ENCODE results near the gene B3GNT8.
"Not testable (repeated sequence)": the region's sequence is repeated elsewhere in the genome, so short reads cannot be mapped to it uniquely, and the experiment has no call there.

The B3GNT8 gene

GRCh38 chr19:41398050-41398418 lies 29.1 kb downstream of the B3GNT8 start:
- DNase-seq (ENCODE audit: low read depth, low spot score): no peak
- Histone ChIP-seq H3K36me3 (ENCODE audit: insufficient read depth, insufficient read length, low read length) (peaks cover 8% of the 10 kb centered on the region), H3K27me3 (ENCODE audit: insufficient read depth, insufficient read length) (no peaks in the 10 kb centered on the region), H3K9ac (ENCODE audit: insufficient read length, low read depth) (peak overlapping the region; percentile 84), H3K9me3 (ENCODE audit: insufficient read depth, low read length) (no peaks in the 10 kb centered on the region), H3K4me3 (ENCODE audit: insufficient read length, low read depth) (peak overlapping the region; percentile 86), H3K4me1 (ENCODE audit: insufficient read depth, insufficient read length) (no peaks in the 10 kb centered on the region)
- TF ChIP-seq ZNF274 (IDR thresholded peaks at IDR 0.05; ENCODE audit: low read depth, low read length) (no peak), YY1 (IDR thresholded peaks at IDR 0.05; ENCODE audit: insufficient read depth, insufficient read length) (no peak), SUZ12 (IDR thresholded peaks at IDR 0.05; ENCODE audit: extremely low read depth, insufficient read depth, insufficient read length) (no peak)

GRCh38 chr19:41397086-41398049 lies 29.8 kb downstream of the B3GNT8 start, which contains the start of the genes BCKDHA and EXOSC5:
TSS of gene BCKDHA (plus strand) at chr19:41397818. CDS start at chr19:41397828, 10 bp downstream.
TSS of gene EXOSC5 (minus strand) at chr19:41397359. CDS start at chr19:41397328, 31 bp downstream.
- peaks cover 13% of the 10 kb centered on the region for H3K36me3 ChIP-seq (ENCODE audit: insufficient read depth, insufficient read length, low read length)
- DNase-seq (ENCODE audit: low read depth, low spot score): peak; percentile 97
- peak within 1 kb of the TSS; percentile 84 for H3K9ac ChIP-seq (ENCODE audit: insufficient read length, low read depth)
- no peaks in the 10 kb centered on the region for H3K27me3 ChIP-seq (ENCODE audit: insufficient read depth, insufficient read length)
- H3K4me3 ChIP-seq (ENCODE audit: insufficient read length, low read depth): peak within 1 kb of the TSS; percentile 86
- TF ChIP-seq SUZ12 (IDR thresholded peaks at IDR 0.05; ENCODE audit: extremely low read depth, insufficient read depth, insufficient read length): no peak
- TF ChIP-seq YY1 (IDR thresholded peaks at IDR 0.05; ENCODE audit: insufficient read depth, insufficient read length): peak; percentile 64
- no peaks in the 10 kb centered on the region for H3K4me1 ChIP-seq (ENCODE audit: insufficient read depth, insufficient read length)
- H3K9me3 ChIP-seq (ENCODE audit: insufficient read depth, low read length): no peaks in the 10 kb centered on the region

DNA sequence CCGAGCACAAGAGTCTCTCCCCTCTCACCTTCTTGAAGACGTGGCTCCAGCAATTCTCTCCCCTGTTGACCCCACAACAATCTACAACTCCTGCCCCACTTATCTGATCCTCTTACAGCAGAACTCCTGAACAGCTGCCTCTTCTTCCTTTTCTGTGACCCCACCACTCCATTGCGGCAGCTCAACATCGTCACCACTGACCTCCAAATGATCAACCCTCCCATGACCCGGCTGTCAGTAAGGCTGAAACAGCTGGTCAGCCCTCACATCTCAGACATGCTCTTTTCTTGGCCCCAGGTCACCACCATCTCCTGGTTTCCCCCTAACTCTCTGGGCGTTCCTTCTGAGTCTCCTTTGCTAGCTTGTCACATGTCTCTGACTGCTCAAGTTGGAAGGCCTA lies 31.8 kb downstream of the B3GNT8 start:
- Histone ChIP-seq H3K4me3 (ENCODE audit: insufficient read length, low read depth) (no peak overlapping the region), H3K27me3 (ENCODE audit: insufficient read depth, insufficient read length) (no peaks in the 10 kb centered on the region), H3K4me1 (ENCODE audit: insufficient read depth, insufficient read length) (no peaks in the 10 kb centered on the region), H3K36me3 (ENCODE audit: insufficient read depth, insufficient read length, low read length) (peaks cover 30% of the 10 kb centered on the region), H3K9me3 (ENCODE audit: insufficient read depth, low read length) (no peaks in the 10 kb centered on the region), H3K9ac (ENCODE audit: insufficient read length, low read depth) (no peak overlapping the region)
- no peak for DNase-seq (ENCODE audit: low read depth, low spot score)
- TF ChIP-seq YY1 (IDR thresholded peaks at IDR 0.05; ENCODE audit: insufficient read depth, insufficient read length): no peak
- no peak for TF ChIP-seq SUZ12 (IDR thresholded peaks at IDR 0.05; ENCODE audit: extremely low read depth, insufficient read depth, insufficient read length)
- TF ChIP-seq ZNF274 (IDR thresholded peaks at IDR 0.05; ENCODE audit: low read depth, low read length): no peak

- Histone ChIP-seq H3K4me1 (ENCODE audit: insufficient read depth, insufficient read length) (no peaks in the 10 kb centered on the region), H3K27me3 (ENCODE audit: insufficient read depth, insufficient read length) (no peaks in the 10 kb centered on the region), H3K9me3 (ENCODE audit: insufficient read depth, low read length) (no peaks in the 10 kb centered on the region), H3K36me3 (ENCODE audit: insufficient read depth, insufficient read length, low read length) (peaks cover 43% of the 10 kb centered on the region), H3K4me3 (ENCODE audit: insufficient read length, low read depth) (no peak overlapping the region), H3K9ac (ENCODE audit: insufficient read length, low read depth) (no peak overlapping the region)
- TF ChIP-seq ZNF274 (IDR thresholded peaks at IDR 0.05; ENCODE audit: low read depth, low read length) (no peak), SUZ12 (IDR thresholded peaks at IDR 0.05; ENCODE audit: extremely low read depth, insufficient read depth, insufficient read length) (no peak), YY1 (IDR thresholded peaks at IDR 0.05; ENCODE audit: insufficient read depth, insufficient read length) (no peak)
- no peak for DNase-seq (ENCODE audit: low read depth, low spot score)
Observed at GRCh38 chr19:41392775-41393174, 34.4 kb downstream of the B3GNT8 start.

DNA sequence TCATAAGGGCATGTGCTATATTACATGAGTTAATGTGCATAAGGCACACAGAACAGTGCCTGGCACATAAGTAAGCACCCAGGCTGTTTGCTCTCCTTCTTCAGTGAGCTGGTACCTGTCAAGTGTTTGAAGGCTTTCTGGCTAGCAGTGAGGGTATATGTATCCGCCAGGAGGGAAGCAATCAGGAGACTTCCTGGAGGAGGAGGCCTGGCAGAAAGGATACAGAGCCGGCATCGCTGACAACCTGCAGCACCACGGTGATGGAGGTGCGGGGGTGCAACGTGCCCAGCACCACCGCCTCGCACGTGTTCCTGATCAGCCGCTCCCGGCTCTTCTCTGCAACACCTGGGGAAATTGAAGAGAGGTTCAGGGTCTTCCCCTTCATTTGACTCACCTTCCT lies 35.6 kb downstream of the B3GNT8 start:
- DNase-seq (ENCODE audit: low read depth, low spot score): no peak
- no peak overlapping the region for H3K4me3 ChIP-seq (ENCODE audit: insufficient read length, low read depth)
- H3K36me3 ChIP-seq (ENCODE audit: insufficient read depth, insufficient read length, low read length): peaks cover 52% of the 10 kb centered on the region
- TF ChIP-seq YY1 (IDR thresholded peaks at IDR 0.05; ENCODE audit: insufficient read depth, insufficient read length) (no peak), SUZ12 (IDR thresholded peaks at IDR 0.05; ENCODE audit: extremely low read depth, insufficient read depth, insufficient read length) (no peak), ZNF274 (IDR thresholded peaks at IDR 0.05; ENCODE audit: low read depth, low read length) (no peak)
- no peaks in the 10 kb centered on the region for H3K27me3 ChIP-seq (ENCODE audit: insufficient read depth, insufficient read length)
- no peaks in the 10 kb centered on the region for H3K4me1 ChIP-seq (ENCODE audit: insufficient read depth, insufficient read length)
- H3K9ac ChIP-seq (ENCODE audit: insufficient read length, low read depth): no peak overlapping the region
- H3K9me3 ChIP-seq (ENCODE audit: insufficient read depth, low read length): no peaks in the 10 kb centered on the region

DNA sequence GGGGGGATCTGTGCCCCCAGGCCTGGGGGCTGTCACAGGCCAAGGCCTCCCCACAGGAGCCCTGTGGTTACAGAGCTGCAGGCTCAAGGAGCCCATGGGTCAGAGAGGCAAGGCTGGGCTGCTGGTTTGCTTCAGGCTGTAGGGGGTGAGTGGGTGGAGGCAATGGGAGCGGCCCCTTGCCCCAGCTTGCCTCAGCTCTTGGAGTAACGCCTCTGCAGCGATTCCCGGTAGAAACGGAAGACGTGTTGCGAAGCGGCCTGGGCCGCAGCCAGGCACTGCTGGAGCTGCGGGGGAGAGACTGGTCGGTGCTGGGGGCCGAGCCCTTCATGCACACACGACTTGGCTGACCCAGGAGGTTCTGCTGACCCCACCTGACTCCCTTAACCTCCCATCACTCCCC lies 40.7 kb downstream of the B3GNT8 start:
- H3K4me1 ChIP-seq (ENCODE audit: insufficient read depth, insufficient read length): no peaks in the 10 kb centered on the region
- no peak overlapping the region for H3K9ac ChIP-seq (ENCODE audit: insufficient read length, low read depth)
- TF ChIP-seq SUZ12 (IDR thresholded peaks at IDR 0.05; ENCODE audit: extremely low read depth, insufficient read depth, insufficient read length) (no peak), YY1 (IDR thresholded peaks at IDR 0.05; ENCODE audit: insufficient read depth, insufficient read length) (no peak), ZNF274 (IDR thresholded peaks at IDR 0.05; ENCODE audit: low read depth, low read length) (no peak)
- peaks cover 44% of the 10 kb centered on the region for H3K36me3 ChIP-seq (ENCODE audit: insufficient read depth, insufficient read length, low read length)
- H3K9me3 ChIP-seq (ENCODE audit: insufficient read depth, low read length): no peaks in the 10 kb centered on the region
- DNase-seq (ENCODE audit: low read depth, low spot score): no peak
- H3K27me3 ChIP-seq (ENCODE audit: insufficient read depth, insufficient read length): no peaks in the 10 kb centered on the region
- H3K4me3 ChIP-seq (ENCODE audit: insufficient read length, low read depth): no peak overlapping the region

DNA sequence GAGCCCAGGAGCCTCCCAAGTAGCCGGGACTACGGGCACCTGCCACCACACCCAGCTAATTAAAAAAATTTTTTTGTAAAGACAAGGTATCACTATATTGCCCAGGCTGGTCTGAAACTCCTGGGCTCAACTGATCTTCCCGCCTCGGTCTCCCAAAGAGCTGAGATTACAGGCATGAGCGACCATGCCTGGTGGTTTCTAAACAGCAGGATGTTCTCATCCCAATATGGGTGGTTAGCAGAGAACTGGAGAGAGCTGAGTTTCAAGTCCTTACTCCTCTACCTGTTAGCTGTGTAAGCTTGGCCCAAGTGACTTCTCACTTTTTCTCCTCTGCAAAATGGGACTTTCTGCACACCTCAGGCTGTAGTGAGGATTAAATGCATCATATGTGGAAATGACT lies 42.8 kb downstream of the B3GNT8 start:
- Histone ChIP-seq H3K36me3 (ENCODE audit: insufficient read depth, insufficient read length, low read length) (peaks cover 30% of the 10 kb centered on the region), H3K4me3 (ENCODE audit: insufficient read length, low read depth) (no peak overlapping the region), H3K27me3 (ENCODE audit: insufficient read depth, insufficient read length) (no peaks in the 10 kb centered on the region), H3K9ac (ENCODE audit: insufficient read length, low read depth) (no peak overlapping the region), H3K4me1 (ENCODE audit: insufficient read depth, insufficient read length) (no peaks in the 10 kb centered on the region), H3K9me3 (ENCODE audit: insufficient read depth, low read length) (no peaks in the 10 kb centered on the region)
- TF ChIP-seq YY1 (IDR thresholded peaks at IDR 0.05; ENCODE audit: insufficient read depth, insufficient read length) (no peak), ZNF274 (IDR thresholded peaks at IDR 0.05; ENCODE audit: low read depth, low read length) (no peak), SUZ12 (IDR thresholded peaks at IDR 0.05; ENCODE audit: extremely low read depth, insufficient read depth, insufficient read length) (no peak)
- no peak for DNase-seq (ENCODE audit: low read depth, low spot score)

- H3K4me1 ChIP-seq (ENCODE audit: insufficient read depth, insufficient read length); H3K9me3 ChIP-seq (ENCODE audit: insufficient read depth, low read length); H3K4me3 ChIP-seq (ENCODE audit: insufficient read length, low read depth); DNase-seq (ENCODE audit: low read depth, low spot score); H3K27me3 ChIP-seq (ENCODE audit: insufficient read depth, insufficient read length); H3K9ac ChIP-seq (ENCODE audit: insufficient read length, low read depth): not testable (repeated sequence)
- peaks cover 10% of the 10 kb centered on the region for H3K36me3 ChIP-seq (ENCODE audit: insufficient read depth, insufficient read length, low read length)
Observed at GRCh38 chr19:41381536-41381935, 45.6 kb downstream of the B3GNT8 start.

All from NT2/D1 (cell line).